ELF-1 (cell line): ENCODE measurements around the gene ZNF747.

Experiments
- DNase-seq: peaks from one replicate; pipeline ENCODE4 v3.0.0-alpha.2; 2016; ENCODE audit warnings: low read depth, low spot score

The ZNF747 gene

DNA sequence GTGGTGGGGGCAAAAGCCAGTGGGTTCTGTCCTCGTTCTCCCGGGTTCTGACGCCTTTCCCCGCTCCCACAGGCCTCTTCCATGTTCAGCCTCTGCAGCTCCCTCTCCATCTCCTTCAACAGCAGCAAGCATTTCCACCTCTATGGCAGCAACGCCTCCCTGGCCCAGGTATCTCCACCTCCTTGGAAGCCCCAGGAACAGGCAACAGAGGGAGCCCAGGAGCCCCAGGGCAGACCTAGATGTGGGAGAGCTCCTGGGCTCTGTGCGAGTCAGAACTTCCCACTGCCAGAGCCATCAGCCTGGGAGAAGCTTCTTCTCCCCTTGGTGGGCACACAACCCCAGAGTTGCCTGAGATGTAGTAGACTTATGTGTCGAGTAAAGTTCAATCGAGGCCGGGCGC lies 16.1 kb downstream of the ZNF747 start:
- no peak for DNase-seq

DNA sequence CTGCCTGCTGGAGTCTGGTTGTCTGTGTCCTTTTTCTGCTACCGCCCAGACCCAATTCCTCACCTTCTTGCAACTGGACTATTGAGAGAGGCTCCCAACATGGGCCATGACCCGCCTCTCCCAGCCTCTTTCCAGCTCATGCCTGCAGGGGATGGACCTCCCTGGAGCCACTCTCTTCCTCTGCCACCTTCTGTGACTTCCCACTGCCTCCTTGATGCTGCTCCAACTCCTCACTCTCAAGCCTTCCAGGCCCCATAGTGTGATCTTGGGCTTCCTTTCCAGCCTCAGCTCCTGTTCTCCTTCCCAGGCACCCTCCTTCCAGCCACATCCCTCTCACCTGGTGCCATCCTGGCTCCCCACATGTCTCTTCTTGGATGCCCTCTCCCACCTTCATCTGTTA lies 19.4 kb downstream of the ZNF747 start:
- DNase-seq, result no peak

DNA sequence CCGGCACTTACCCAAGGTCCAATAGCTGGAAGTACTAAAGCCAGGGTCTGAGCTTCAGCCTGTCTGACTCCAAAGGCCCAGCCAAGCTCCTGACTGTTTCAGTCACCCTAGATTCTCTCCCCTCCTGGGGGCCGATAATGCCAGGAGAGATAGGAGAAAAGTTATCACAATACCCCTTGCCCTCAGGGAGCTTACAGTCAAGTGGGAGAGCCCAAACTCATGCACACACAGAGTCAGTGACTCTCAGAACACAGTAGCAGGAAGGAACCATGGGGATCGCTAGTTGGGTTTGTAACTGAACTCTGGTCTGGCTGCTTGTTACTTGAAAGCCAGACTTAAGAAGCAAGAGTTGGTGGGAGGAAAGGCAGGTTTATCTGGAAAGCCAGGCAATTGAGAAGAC lies 23.1 kb downstream of the ZNF747 start:
- DNase-seq, result no peak

DNA sequence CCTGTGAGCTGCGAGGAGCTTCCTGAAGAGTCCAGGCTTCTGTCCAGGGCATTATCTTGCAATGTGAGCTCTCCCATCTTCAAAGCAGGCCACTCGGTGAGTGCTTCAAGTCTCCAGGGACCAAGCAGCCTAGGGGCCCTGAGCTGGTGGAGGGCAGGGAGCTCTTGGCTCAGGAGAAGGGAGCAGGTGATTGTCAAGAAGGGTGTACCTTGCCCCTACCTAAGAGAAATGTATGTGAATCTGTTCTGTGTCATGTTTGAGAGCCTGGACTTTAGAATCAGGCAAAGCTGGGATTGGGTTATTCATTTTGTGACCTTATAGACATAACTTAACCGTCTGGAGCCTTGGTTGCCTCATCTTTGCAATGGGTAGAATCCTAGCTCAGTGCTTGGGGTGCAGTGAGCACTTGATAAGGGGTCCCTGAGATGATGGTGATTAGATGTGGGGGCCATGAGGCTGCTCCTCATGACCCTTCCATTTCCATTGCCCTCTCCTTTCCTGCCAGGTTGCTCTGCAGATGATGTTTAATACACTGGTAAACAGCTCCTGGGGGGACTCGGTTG lies 24.2 kb downstream of the ZNF747 start:
- no peak for DNase-seq

DNA sequence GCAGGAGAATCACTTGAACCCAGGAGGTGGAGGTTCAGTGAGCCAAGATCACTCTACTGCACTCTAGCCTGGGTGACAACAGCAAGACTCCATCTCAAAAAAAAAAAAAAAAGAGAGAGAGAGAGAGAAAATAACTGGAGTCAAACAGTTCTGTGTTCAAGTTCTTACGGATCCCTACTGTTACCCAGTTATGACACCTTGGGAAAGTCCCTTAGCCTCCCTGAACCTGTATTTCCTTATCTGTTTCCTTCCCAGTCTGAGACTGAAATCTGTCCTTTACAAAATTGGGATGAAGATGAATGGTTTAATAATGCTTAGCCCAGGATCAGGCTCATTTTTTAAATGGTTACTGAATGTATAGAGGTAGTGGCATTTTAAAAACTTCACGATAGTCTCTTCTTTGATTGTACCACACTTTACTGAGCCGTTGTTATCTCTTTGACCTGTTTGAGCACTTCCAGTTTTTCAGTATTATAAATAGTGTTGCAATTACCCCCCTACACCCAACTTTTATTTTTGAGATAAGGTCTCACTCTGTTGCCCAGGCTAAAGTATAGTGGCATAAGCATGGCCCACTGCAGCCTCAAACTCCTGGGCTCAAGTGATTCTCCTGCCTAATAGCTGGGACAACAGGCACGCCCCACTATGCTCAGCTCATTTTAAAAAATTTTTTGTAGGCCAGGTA lies 25.4 kb downstream of the ZNF747 start:
- DNase-seq, result no peak

DNA sequence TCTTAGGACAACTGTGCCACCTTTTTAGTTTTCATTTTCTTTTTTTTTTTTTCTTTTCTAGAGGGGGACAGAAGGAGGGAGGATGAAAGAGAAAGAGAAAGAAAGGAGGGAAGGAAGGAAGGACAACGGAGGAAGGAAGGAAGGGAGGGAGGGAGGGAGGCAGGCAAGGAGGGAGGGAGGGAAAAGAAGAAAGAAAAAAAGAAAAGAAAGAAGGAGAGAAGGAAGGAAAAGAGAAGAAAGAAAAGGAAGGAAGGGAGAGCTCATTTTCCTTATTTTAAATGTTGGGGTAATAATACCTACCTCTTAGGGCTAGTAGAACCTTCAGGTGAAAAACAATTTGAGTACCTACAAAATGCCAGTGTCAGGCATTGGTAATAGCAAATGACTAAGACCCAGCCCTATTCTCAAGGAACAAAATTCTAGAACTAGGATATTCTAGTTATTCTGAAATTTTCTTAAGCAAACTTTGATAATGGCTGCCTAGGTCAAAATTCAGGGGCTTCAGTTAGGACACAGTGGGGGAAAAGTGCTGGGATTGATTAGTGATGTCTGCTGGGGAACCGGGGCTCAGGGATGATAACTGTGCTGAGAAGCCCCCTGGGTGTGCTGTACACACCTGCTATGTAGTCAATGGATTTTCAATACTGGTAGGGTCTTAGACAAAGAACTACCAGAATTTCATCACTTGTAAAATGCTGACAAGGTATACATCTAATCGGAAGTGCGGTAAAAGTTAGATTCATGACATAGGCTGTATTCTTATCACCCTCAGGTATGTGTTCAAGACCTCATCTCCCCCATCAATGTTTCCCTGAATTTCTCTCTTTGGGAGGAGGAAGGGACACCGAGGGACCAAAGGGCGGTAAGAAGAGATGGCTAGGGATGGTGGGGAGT lies 31.0 kb downstream of the ZNF747 start:
- no peak for DNase-seq

DNA sequence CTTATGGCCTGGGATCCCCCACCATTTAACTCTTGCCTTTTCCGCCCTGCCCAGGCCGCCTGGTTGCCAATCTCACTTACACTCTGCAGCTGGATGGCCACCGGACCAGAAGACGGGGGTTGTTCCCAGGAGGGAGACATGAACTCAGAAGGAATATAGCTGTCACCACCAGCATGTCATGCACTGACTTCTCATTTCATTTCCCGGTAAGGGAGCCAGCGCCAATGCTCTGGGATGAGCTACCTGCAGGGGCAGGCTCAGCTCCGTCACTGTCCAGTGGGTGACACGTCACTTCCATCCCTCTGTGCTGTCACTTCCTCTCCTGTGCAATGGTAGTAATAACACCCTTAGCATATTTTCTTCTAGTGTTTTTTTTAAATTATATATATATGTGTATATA lies 35.4 kb downstream of the ZNF747 start:
- DNase-seq, result no peak

DNA sequence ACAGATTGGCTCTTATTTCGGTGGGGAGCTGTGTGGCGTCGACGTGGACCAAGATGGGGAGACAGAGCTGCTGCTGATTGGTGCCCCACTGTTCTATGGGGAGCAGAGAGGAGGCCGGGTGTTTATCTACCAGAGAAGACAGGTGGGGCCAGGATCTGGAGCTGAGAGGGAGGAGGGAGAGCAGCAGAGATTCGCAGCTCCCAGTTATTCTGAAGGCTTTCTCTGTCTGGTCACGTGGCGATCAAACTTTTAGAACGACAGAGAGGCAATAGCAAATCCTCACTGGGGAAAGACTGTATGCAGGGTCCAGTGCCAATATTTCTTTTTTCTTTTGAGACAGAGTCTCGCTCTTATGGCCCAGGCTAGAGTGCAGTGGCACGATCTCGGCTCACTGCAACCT lies 39.9 kb downstream of the ZNF747 start:
- DNase-seq, result no peak

DNA sequence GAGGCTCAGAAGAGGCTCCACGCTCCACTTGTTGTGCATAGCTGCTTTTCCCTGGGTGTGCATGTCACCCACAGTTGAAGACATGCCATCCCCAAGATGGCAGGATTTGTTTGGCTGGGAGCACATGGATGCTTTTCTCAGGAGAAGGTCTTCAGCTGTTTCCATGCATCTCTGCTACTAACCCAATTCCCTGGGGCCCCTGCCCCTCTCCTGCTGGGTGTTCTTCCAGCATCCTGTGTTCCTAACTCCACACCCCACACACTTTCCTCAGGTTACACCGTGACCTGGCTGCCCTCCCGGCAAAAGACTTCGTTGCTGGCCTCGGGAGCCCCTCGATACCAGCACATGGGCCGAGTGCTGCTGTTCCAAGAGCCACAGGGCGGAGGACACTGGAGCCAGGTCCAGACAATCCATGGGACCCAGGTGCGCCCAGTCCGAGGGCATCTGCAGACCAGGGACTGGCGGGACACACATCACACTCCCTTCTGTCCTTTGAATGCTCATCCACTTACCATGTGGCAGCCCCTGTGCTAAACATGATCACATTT lies 40.6 kb downstream of the ZNF747 start:
- DNase-seq, result no peak

DNA sequence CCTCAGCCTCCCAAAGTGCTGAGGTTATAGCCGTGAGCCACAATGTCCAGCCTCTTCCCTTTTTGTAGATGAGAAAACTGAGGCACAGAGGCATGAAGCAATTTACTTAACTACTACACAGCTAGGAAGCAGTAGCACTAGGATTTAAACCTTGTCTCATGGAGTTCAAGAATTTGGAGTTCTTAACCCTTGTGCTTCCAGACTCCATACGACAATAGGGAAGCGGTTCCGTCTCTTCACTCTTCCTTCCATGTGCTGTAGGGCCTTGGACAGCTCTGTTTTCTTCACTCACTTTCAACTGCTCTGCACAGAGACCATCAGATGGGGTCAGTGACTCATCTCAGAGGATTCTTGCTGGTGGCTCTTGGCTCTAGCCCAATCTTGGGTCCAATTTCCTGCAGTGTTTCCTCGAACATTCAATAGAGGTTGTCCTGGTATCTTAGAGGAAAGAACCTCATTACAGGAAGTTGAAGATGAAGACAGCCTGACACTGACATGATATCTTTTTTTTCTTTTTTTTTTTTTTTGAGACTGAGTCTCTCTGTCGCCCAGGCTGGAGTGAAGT lies 42.8 kb downstream of the ZNF747 start:
- no peak for DNase-seq

DNA sequence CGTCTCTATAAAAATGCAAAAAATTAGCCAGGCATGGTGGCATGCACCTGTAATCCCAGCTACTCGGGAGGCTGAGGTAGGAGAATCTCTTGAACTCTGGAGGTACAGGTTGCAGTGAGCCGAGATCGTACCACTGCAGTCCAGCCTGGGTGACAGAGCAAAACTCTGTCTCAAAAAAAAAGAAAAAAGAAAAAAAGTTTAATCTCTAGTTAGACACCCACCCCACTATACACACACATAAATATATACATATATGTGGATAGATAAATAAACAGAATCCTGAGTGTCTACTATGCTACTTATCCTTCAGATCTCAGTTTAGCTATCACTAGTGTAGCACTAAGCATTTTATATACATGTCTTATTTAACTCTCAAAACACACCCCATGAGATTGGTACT lies 43.4 kb downstream of the ZNF747 start:
- DNase-seq, result no peak

DNA sequence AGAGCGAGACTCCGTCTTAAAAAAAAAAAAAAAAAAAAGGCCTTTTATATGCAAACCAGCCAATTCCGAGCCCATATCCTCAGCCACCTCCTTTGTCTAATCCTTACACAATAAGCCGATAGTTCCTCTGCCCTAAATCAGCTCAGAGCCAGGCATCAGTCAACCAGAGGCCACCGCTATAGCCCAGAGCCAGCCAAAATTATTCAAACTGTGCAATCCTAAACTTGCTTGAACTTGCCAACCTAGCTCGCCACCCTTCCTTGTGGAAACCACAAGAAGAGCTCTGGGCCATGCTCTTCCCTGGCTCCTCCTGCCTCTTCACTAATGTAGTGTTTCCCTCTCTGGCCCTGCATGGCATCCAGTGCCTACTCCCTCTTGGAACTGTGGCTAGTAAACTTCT lies 44.4 kb downstream of the ZNF747 start:
- DNase-seq, result no peak

DNA sequence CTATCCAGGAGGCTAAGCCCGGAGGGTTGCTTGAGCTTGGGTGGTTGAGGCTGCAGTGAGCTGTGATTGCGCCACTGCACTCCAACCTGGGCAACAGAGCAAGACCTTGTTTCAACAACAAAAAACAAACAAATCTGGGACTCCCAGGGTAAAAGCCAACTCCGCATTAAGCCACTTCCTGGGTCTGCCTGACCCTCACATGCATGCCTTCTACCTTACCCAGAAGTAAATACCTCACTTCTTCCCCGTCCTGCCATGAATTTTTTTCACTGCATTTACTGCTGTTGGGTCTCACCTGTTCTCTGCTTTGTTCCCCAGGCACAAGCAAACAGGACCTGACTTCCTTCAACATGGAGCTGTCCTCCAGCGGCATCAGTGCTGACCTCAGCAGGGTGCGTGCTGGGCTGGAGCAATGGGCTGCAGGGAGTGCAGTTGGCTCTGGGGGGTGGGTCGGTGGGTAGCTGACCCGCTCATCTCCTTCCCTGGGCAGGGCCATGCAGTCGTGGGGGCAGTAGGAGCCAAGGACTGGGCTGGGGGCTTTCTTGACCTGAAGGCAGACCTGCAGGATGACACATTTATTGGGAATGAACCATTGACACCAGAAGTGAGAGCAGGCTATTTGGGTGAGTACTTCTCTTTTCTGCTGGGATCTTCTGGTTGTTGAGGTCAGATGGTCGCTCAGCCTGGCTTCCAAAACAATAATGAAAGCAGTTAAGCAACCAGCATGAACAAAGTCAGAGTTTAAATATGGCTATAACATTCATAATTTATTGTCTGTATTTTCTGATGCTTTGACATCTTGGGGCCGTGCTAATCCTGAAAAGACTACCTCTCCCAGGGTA lies 45.7 kb downstream of the ZNF747 start:
- peak; percentile 72 for DNase-seq

DNA sequence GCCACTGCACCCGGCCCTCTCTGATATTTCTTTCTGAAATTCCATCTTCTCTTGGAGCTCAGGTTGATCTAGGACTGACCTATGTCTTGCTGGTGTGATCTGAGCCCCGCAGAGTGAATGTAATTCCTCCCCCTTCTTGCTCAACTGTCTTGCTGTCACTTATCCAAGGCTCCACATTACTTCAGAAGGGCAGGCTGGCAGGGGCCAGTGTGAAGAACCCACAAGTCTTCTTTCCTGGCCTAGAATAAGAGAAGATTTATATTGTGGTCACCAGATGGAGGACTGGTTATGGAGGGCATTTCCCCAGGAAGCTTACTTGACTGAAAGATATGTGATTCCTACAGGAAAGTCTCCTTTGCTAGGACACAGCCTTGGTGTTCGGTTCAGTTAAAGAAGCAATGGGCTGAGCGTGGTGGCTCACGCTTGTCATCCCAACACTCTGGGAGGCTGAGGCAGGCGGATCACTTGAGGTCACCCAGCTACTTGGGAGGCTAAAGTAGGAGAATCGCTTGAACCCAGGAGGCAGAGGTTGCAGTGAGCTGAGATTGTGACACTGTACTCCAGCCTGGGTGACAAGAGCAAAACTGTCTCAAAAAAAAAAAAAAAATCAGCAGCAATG lies 48.7 kb downstream of the ZNF747 start:
- DNase-seq, result no peak

DNA sequence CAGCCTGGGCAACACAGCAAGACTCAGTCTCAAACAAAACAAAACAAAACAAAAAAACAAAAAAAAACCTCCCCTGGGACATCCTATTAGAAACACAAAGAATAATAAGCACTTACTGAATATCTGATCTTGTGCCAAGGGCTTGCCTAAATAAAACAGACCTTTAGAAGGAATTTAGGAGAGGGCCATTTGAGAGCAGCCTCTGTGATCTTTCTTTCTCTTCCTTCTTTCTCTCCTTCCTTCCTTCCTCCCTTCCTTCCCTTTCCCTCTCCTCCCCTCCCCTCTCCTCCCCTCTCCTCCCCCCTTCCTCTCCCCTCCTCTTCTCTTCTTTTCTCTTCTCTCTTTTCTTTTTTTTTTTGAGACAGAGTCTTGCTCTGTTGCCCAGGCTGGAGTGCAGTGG lies 49.8 kb downstream of the ZNF747 start:
- no peak for DNase-seq

DNA sequence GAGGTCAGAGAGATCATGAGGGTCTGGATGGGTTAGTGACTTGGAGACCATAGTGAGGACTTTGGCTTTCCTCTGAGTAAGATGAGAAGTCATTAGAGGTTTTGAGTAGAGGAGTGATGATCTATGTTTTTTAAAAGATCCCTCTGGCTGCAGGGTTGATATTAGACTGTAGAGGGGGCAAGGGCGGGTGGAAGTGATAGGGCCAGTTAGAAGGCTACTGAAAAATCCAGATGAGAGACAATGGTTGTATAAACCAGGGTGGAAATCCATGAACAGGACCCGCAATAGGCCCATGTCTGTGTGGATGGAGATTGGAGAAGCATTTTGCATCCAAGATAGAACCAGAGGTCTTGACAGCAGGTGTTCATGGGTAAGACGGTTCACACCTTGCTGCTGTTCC lies 52.3 kb downstream of the ZNF747 start:
- no peak for DNase-seq

DNA sequence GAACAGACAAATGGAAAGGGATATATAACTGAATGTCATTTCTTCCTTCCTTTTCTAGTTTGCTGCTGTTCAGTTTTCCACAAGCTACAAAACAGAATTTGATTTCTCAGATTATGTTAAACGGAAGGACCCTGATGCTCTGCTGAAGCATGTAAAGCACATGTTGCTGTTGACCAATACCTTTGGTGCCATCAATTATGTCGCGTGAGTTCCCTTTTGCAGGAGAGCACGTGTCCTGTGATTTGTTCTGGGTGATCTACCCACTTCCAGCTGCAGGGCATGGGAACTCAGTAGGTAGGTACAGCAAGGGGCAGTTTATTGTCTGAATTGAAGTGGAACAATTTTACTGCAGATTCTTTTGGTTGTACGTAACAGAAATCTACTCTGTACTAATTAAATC lies 53.3 kb downstream of the ZNF747 start:
- no peak for DNase-seq
